ENCODE results near the gene TMEM171.

TMEM171 gene

DNA sequence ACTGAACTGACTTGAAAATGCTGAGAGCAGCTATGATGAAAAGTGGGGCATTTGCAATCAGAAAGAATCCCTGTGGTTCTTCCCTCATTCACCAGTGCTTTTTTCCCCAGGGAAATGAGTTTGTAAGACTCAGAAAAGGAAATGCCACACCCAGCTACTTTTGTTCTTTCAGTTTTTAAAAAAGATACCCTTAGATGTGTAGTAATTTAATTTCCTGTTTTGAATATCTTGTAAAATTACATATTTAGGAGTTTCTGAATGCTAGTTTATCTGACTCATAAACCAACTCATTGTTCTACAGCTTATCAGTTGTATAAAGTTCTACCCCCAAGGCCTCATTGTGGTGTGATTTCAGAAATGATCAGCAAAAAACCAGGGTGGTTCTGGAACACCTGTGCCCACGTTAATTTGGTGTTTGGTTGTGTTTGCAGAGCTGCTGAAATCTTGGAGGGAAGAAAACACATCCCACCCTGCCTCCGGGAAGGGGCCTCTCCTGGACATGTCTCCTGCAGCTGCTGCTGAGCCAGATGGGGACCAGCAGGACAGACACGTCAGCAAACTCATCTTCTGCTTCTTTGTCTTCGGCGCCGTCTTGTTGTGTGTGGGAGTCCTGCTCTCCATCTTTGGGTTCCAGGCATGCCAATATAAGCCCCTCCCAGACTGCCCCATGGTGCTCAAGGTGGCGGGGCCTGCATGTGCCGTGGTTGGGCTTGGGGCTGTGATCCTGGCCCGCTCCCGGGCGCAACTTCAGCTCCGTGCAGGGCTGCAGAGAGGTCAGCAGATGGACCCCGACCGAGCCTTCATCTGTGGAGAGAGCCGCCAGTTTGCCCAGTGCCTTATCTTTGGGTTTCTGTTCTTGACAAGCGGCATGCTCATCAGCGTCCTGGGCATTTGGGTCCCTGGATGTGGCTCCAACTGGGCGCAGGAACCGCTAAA, 2.8 kb downstream of the TMEM171 start:
- peak overlapping the region; percentile 85 for H3K4me3 ChIP-seq (ENCODE audit: low read length)
- H3K9ac ChIP-seq (ENCODE audit: low read depth, low read length): peak overlapping the region; percentile 71
- H3K27me3 ChIP-seq (ENCODE audit: control insufficient read depth, insufficient read depth, low read length): no peaks in the 10 kb centered on the region
- no peaks in the 10 kb centered on the region for H3K9me3 ChIP-seq (replicated peaks; ENCODE audit: low read length)
- peaks cover 23% of the 10 kb centered on the region for H3K36me3 ChIP-seq (ENCODE audit: insufficient read depth, low read length)
- H3K4me2 ChIP-seq (ENCODE audit: low read length): peak overlapping the region; percentile 83
- H3K4me1 ChIP-seq (ENCODE audit: control insufficient read depth, insufficient read depth, low read length): peaks cover 49% of the 10 kb centered on the region

DNA sequence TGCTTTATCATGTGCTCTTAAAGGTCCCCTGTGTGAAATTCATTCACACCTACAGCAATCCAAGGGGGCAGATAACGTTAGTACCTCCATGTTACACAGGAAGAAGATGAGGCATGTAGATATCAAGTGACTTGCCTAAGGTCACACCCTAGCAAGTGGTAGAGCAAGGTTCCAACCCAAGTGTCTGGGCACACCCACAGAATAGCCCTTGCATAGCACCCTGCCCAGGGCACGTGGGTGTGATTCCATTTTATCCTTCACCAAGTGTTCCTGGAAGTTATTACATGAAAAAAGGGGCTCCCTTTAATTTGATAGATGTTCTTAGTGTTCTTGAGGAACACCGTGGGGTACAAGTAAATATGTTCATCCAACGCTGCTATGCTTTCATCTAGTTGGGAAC, 4.9 kb downstream of the TMEM171 start:
- Histone ChIP-seq H3K4me1 (ENCODE audit: control insufficient read depth, insufficient read depth, low read length) (peaks cover 31% of the 10 kb centered on the region), H3K9me3 (replicated peaks; ENCODE audit: low read length) (no peaks in the 10 kb centered on the region), H3K36me3 (ENCODE audit: insufficient read depth, low read length) (peaks cover 33% of the 10 kb centered on the region), H3K27me3 (ENCODE audit: control insufficient read depth, insufficient read depth, low read length) (no peaks in the 10 kb centered on the region), H3K4me3 (ENCODE audit: low read length) (no peak overlapping the region), H3K4me2 (ENCODE audit: low read length) (no peak overlapping the region), H3K9ac (ENCODE audit: low read depth, low read length) (no peak overlapping the region)

DNA sequence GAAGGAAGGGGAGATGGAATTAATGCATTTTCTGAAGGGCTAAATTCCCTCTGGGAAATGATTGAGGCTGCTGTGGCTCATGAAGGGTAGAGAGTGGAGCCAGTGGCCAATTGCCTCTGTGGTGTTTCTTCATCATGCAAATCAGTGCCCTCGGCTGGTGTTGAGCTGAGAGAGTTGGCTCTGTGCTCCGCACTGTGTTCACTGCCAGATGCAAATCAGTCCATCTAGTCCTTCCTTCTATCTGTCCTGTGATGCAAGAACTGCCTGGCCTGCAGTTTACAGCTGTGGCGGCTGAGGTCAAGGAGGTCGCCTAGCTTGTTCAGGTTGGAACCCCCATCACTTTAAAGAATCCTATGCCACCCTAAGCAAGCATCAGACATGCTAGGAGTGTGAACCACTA, 6.0 kb downstream of the TMEM171 start:
- no peaks in the 10 kb centered on the region for H3K9me3 ChIP-seq (replicated peaks; ENCODE audit: low read length)
- H3K36me3 ChIP-seq (ENCODE audit: insufficient read depth, low read length): peaks cover 38% of the 10 kb centered on the region
- no peak overlapping the region for H3K9ac ChIP-seq (ENCODE audit: low read depth, low read length)
- H3K4me3 ChIP-seq (ENCODE audit: low read length): no peak overlapping the region
- H3K4me2 ChIP-seq (ENCODE audit: low read length): no peak overlapping the region
- H3K27me3 ChIP-seq (ENCODE audit: control insufficient read depth, insufficient read depth, low read length): no peaks in the 10 kb centered on the region
- H3K4me1 ChIP-seq (ENCODE audit: control insufficient read depth, insufficient read depth, low read length): peaks cover 26% of the 10 kb centered on the region

DNA sequence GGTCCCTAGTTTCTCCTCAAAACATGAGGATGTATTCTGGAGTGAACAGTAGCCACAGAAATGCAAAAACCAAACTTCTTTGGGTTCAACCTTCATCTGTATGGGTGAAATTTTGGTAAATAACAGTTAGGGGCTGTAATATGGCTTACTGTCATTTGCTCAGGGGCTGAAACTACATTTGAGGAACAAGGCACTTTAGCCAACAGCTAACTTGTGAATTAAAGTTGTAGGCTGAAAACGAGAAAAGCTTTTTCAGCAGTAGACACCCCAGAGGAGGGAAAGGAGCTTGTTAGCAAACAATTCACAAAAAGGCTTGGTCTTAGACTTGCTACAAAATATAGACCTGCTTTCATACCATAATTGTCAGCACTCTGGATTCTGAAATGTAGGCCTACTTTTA, 6.6 kb downstream of the TMEM171 start:
- peaks cover 43% of the 10 kb centered on the region for H3K36me3 ChIP-seq (ENCODE audit: insufficient read depth, low read length)
- no peak overlapping the region for H3K4me2 ChIP-seq (ENCODE audit: low read length)
- no peaks in the 10 kb centered on the region for H3K9me3 ChIP-seq (replicated peaks; ENCODE audit: low read length)
- H3K9ac ChIP-seq (ENCODE audit: low read depth, low read length): no peak overlapping the region
- H3K4me1 ChIP-seq (ENCODE audit: control insufficient read depth, insufficient read depth, low read length): peaks cover 20% of the 10 kb centered on the region
- H3K4me3 ChIP-seq (ENCODE audit: low read length): no peak overlapping the region
- no peaks in the 10 kb centered on the region for H3K27me3 ChIP-seq (ENCODE audit: control insufficient read depth, insufficient read depth, low read length)

DNA sequence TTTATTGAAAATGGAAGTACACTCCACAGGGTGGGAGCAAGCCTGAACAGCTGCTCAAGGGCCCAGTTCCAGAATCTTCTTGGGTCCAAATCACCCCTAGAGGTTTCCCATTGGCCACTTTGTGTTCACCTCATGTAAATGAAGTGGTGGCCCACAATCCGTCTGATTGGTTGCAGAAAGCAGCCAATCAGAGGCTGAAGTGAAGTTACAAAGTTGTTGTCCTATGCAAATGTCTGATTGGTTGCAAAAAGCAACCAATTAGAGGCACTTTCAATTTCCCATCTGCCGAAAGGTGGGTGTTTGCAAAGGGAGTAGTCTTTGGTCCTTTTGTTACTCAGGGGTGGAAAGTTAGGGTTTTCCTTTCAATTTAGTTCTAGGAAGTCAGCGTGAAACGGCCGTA, 8.8 kb downstream of the TMEM171 start:
- H3K4me3 ChIP-seq (ENCODE audit: low read length): no peak overlapping the region
- H3K27me3 ChIP-seq (ENCODE audit: control insufficient read depth, insufficient read depth, low read length): no peaks in the 10 kb centered on the region
- H3K36me3 ChIP-seq (ENCODE audit: insufficient read depth, low read length): peaks cover 39% of the 10 kb centered on the region

DNA sequence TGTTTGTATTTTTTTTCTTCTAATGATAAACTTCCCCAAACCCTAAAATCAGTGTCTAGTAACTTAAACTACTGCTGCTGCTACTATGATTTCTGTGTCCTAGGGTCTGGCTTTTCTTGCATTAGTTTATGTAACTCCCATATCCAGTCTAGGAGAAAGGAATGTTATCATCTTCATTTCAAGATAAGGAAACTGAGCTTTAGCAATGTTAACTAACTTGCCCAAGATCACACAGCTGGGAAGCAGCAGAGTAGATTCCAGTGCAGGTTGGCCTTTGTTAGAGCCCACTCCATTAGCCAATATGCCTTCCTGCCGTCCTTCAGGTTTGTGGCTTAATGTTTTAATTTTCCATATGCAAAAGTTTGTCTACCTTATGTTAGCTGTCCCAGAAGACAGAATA, 10.4 kb downstream of the TMEM171 start:
- Histone ChIP-seq H3K9me3 (replicated peaks; ENCODE audit: low read length) (no peaks in the 10 kb centered on the region), H3K4me3 (ENCODE audit: low read length) (no peak overlapping the region), H3K4me2 (ENCODE audit: low read length) (no peak overlapping the region), H3K27me3 (ENCODE audit: control insufficient read depth, insufficient read depth, low read length) (no peaks in the 10 kb centered on the region), H3K4me1 (ENCODE audit: control insufficient read depth, insufficient read depth, low read length) (peaks cover 2% of the 10 kb centered on the region), H3K36me3 (ENCODE audit: insufficient read depth, low read length) (peaks cover 26% of the 10 kb centered on the region), H3K9ac (ENCODE audit: low read depth, low read length) (no peak overlapping the region)

More for the DNA sequence above, 8.8 kb downstream of the TMEM171 start:
- no peaks in the 10 kb centered on the region for H3K9me3 ChIP-seq (replicated peaks; ENCODE audit: low read length)
- no peak overlapping the region for H3K9ac ChIP-seq (ENCODE audit: low read depth, low read length)
- H3K4me1 ChIP-seq (ENCODE audit: control insufficient read depth, insufficient read depth, low read length): no peaks in the 10 kb centered on the region
- H3K4me2 ChIP-seq (ENCODE audit: low read length): no peak overlapping the region

DNA sequence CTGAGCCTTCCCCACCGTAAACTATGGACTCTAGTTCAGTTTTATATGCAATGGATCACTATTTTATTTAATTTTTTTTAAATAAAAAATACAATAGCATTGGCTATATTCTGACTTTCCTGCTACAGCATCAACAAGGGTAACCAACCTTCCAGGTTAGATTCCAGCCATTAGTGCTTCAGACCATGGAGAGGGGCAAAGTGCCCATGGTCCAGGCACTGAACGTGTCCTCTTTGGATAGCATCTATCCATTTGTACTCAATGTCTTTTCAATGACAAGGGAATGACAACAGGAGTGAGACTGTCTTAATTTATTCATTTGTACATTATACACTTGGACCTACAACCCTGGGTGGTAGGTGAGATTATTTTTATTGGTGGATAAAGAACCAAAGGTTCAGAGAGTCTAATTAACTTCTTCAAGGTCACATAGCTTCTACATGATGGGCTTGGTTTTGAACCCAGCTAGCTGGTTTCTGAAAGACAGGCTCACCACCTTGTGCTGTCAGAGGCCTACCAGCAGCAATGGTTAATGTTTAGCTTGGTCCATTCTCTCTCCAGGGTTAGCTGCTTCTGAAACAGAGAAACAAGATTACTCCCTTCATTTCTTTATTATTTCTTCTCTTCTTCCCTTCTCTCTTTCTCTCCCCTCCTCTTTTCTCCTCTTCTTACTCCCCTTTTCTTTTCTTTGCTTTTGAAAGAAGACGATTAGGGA, 11.5 kb downstream of the TMEM171 start:
- no peak overlapping the region for H3K9ac ChIP-seq (ENCODE audit: low read depth, low read length)
- no peaks in the 10 kb centered on the region for H3K9me3 ChIP-seq (replicated peaks; ENCODE audit: low read length)
- H3K4me3 ChIP-seq (ENCODE audit: low read length): no peak overlapping the region
- peaks cover 9% of the 10 kb centered on the region for H3K4me1 ChIP-seq (ENCODE audit: control insufficient read depth, insufficient read depth, low read length)
- H3K4me2 ChIP-seq (ENCODE audit: low read length): no peak overlapping the region
- no peaks in the 10 kb centered on the region for H3K27me3 ChIP-seq (ENCODE audit: control insufficient read depth, insufficient read depth, low read length)
- H3K36me3 ChIP-seq (ENCODE audit: insufficient read depth, low read length): peaks cover 23% of the 10 kb centered on the region

DNA sequence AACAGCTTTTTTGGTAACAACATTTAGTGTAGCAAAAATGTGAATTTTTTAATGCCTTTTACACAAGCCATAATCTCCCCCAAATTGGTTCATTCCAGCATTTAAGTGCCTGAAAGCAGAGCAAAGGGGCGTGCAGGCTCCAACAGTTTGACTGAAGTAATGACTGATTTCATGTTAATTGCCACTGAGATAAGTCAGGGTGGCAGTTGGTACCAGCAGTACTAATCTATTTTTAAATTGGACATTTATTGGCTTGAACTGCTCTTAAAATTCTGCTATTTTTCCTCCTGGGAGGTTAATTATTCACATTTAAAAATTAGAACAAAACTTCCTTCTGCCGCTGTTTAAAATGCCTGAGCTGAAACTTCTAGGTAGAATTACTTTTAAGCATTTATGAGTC, 12.4 kb downstream of the TMEM171 start:
- Histone ChIP-seq H3K4me2 (ENCODE audit: low read length) (no peak overlapping the region), H3K4me3 (ENCODE audit: low read length) (no peak overlapping the region), H3K9ac (ENCODE audit: low read depth, low read length) (no peak overlapping the region), H3K4me1 (ENCODE audit: control insufficient read depth, insufficient read depth, low read length) (peaks cover 9% of the 10 kb centered on the region), H3K36me3 (ENCODE audit: insufficient read depth, low read length) (peaks cover 23% of the 10 kb centered on the region), H3K9me3 (replicated peaks; ENCODE audit: low read length) (no peaks in the 10 kb centered on the region), H3K27me3 (ENCODE audit: control insufficient read depth, insufficient read depth, low read length) (no peaks in the 10 kb centered on the region)

DNA sequence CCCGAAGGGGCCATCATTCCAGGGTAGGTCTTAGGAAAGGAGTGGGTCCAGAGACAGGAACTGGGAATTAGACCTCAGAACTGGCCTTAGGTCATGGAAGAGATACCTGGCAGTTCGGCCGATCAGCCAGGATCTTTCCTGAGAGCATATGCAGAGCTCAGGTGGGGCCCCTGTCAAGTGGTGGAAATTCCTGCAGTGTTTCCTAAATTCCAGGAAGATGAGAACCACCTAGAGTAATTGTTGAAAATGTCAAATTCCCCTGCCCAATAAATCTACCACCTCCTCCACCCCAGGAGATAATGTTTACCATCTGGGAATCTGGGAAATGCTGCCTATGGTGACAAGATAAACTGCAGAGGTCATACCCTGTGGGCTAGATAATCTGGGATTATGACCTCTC, 14.6 kb downstream of the TMEM171 start:
- no peak overlapping the region for H3K9ac ChIP-seq (ENCODE audit: low read depth, low read length)
- no peaks in the 10 kb centered on the region for H3K9me3 ChIP-seq (replicated peaks; ENCODE audit: low read length)
- peaks cover 9% of the 10 kb centered on the region for H3K4me1 ChIP-seq (ENCODE audit: control insufficient read depth, insufficient read depth, low read length)
- H3K36me3 ChIP-seq (ENCODE audit: insufficient read depth, low read length): peaks cover 13% of the 10 kb centered on the region
- no peaks in the 10 kb centered on the region for H3K27me3 ChIP-seq (ENCODE audit: control insufficient read depth, insufficient read depth, low read length)
- H3K4me2 ChIP-seq (ENCODE audit: low read length): no peak overlapping the region
- no peak overlapping the region for H3K4me3 ChIP-seq (ENCODE audit: low read length)

DNA sequence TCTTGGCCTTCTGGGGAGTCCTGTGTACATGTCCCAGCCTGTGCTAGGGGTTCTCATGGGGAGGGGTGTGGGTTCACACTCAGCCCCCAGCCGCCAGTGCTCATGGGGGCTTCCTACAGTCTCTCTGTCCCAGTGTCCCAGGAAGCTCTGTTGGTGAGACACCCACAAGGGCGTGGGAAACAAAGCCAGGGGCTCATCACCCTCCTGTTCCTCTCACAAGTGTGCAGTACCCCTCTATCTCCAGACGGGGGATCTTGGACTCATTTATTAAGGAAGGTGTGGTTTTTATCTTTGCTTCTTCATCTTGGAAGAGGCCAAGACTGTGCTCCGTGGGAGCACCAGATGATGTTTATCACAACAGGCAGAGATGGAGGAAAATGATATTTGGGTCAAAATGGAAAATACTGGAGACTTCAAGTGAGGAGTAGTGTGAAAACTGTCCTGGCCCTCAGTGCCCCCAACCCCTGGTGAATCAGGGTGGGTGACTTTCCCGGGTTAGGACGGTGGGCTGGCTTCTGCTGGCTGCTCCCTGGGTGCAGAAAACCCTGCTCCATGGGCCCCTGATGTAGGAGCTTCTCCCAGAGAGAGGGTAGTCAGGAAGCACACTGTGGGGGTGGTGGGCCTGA, 15.2 kb downstream of the TMEM171 start:
- H3K9ac ChIP-seq (ENCODE audit: low read depth, low read length): no peak overlapping the region
- peaks cover 9% of the 10 kb centered on the region for H3K4me1 ChIP-seq (ENCODE audit: control insufficient read depth, insufficient read depth, low read length)
- H3K4me2 ChIP-seq (ENCODE audit: low read length): peak overlapping the region; percentile 29
- H3K4me3 ChIP-seq (ENCODE audit: low read length): no peak overlapping the region
- H3K36me3 ChIP-seq (ENCODE audit: insufficient read depth, low read length): peaks cover 13% of the 10 kb centered on the region
- no peaks in the 10 kb centered on the region for H3K9me3 ChIP-seq (replicated peaks; ENCODE audit: low read length)
- no peaks in the 10 kb centered on the region for H3K27me3 ChIP-seq (ENCODE audit: control insufficient read depth, insufficient read depth, low read length)

DNA sequence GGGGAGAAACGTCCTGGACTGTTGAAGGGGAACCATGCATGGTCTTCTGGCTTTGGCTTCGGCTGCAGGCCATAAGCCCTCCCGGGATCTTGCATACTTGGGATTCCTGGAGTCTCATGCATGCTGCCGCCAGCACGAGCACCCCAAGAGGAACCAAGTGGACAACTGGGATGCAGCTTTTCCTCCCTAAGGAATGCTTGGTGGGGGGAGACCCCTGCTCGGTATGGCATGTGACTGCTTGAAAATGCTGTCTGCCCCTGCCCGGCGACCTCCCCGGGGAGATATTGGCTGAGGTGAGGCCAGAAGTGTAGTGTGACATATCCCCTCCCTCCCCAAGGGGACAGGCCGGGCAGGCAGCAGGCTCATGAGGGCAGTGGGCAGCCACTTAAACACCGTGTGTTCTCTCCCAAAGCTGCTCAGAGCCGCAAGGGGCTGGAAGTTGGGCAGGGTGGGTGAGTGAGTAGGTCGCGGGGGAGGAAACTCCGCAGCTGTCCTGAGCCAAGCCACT, 15.7 kb downstream of the TMEM171 start:
- Histone ChIP-seq H3K9ac (ENCODE audit: low read depth, low read length) (no peak overlapping the region), H3K4me1 (ENCODE audit: control insufficient read depth, insufficient read depth, low read length) (peaks cover 9% of the 10 kb centered on the region), H3K36me3 (ENCODE audit: insufficient read depth, low read length) (peaks cover 10% of the 10 kb centered on the region), H3K9me3 (replicated peaks; ENCODE audit: low read length) (no peaks in the 10 kb centered on the region), H3K4me3 (ENCODE audit: low read length) (no peak overlapping the region), H3K27me3 (ENCODE audit: control insufficient read depth, insufficient read depth, low read length) (no peaks in the 10 kb centered on the region), H3K4me2 (ENCODE audit: low read length) (peak overlapping the region; percentile 29)
